Measurements from ENCODE around the gene TIGD6.
A peak's percentile ranks its signal among the peaks of the same experiment; 100 is the strongest.

Gene TIGD6

GRCh38 chr5:150016537-150016936, 16.1 kb upstream of the TIGD6 start:
- no peak for DNase-seq (ENCODE audit: low spot score)

- no peak for DNase-seq (ENCODE audit: low spot score)
Measured at GRCh38 chr5:150015415-150015814, 15.0 kb upstream of the TIGD6 start.

GRCh38 chr5:150014456-150014855, 14.0 kb upstream of the TIGD6 start:
- no peak for DNase-seq (ENCODE audit: low spot score)

- no peak for DNase-seq (ENCODE audit: low spot score)
Measured at GRCh38 chr5:150013931-150014330, 13.5 kb upstream of the TIGD6 start.

GRCh38 chr5:150009671-150010387, 9.4 kb upstream of the TIGD6 start:
- DNase-seq (ENCODE audit: low spot score) = no peak

- no peak for DNase-seq (ENCODE audit: low spot score)
Measured at GRCh38 chr5:150007050-150007449, 6.6 kb upstream of the TIGD6 start.

- no peak for DNase-seq (ENCODE audit: low spot score)
Measured at GRCh38 chr5:150006318-150006717, 5.9 kb upstream of the TIGD6 start.

- DNase-seq (ENCODE audit: low spot score) = peak; percentile 80
Measured at GRCh38 chr5:150001660-150002486, 1.4 kb upstream of the TIGD6 start.

GRCh38 chr5:150000990-150001659, 671 bp upstream of the TIGD6 start:
- peak; percentile 78 for DNase-seq (ENCODE audit: low spot score)

GRCh38 chr5:149999866-150000255, 593 bp downstream of the TIGD6 start:
- DNase-seq (ENCODE audit: low spot score) = no peak

GRCh38 chr5:149999359-149999758, 1.1 kb downstream of the TIGD6 start:
- no peak for DNase-seq (ENCODE audit: low spot score)

- no peak for DNase-seq (ENCODE audit: low spot score)
Measured at GRCh38 chr5:149998281-149998680, 2.2 kb downstream of the TIGD6 start.

GRCh38 chr5:149996205-149996890, 4.1 kb downstream of the TIGD6 start:
- no peak for DNase-seq (ENCODE audit: low spot score)

- DNase-seq (ENCODE audit: low spot score) = no peak
Measured at GRCh38 chr5:149995385-149996204, 4.9 kb downstream of the TIGD6 start.

- no peak for DNase-seq (ENCODE audit: low spot score)
Measured at GRCh38 chr5:149993471-149993870, 7.0 kb downstream of the TIGD6 start.

GRCh38 chr5:149990518-149991376, 9.7 kb downstream of the TIGD6 start:
- peak; percentile 62 for DNase-seq (ENCODE audit: low spot score)

- DNase-seq (ENCODE audit: low spot score) = no peak
Measured at GRCh38 chr5:149988126-149988525, 12.3 kb downstream of the TIGD6 start.

- DNase-seq (ENCODE audit: low spot score) = no peak
Measured at GRCh38 chr5:149982505-149982904, 17.9 kb downstream of the TIGD6 start.

GRCh38 chr5:149981206-149981605, 19.2 kb downstream of the TIGD6 start:
- no peak for DNase-seq (ENCODE audit: low spot score)

GRCh38 chr5:149979896-149980295, 20.6 kb downstream of the TIGD6 start:
- DNase-seq (ENCODE audit: low spot score) = no peak
